NB4 (cell line): ENCODE results near the gene RAB29.

ENCODE experiments used
- CTCF ChIP-seq: IDR thresholded peaks from one replicate; pipeline ENCODE4 v1.5.1; 2012; ENCODE audit warnings: low read depth, low read length
- MAX ChIP-seq: IDR thresholded peaks from 2 replicates; pipeline ENCODE4 v1.6.1; 2011; ENCODE audit warnings: low read depth, low read length
- POLR2A ChIP-seq: IDR thresholded peaks from 2 replicates; pipeline ENCODE4 v1.6.1; 2011; ENCODE audit warnings: mild to moderate bottlenecking; ENCODE audit not compliant: insufficient read length; ENCODE audit errors: extremely low read depth

GRCh38 chr1:205729945-205730610 is 45.2 kb downstream of the RAB29 start:
- TF ChIP-seq CTCF (no peak), POLR2A (no peak), MAX (no peak)
